ENCODE results near the gene PODN. TPM values are rescaled to one million over a fixed set of nuclear protein-coding genes. Genes with fewer than 3 reads are reported as not detected.
A peak's percentile ranks its signal among the peaks of the same experiment; 100 is the strongest.

PODN gene
- total RNA-seq, 1 experiment from 2014 or later: not detected

GRCh38 chr1:53114581-53115400, 52.8 kb downstream of the PODN start:
- no peak for DNase-seq (ENCODE audit: low read depth)

DNA sequence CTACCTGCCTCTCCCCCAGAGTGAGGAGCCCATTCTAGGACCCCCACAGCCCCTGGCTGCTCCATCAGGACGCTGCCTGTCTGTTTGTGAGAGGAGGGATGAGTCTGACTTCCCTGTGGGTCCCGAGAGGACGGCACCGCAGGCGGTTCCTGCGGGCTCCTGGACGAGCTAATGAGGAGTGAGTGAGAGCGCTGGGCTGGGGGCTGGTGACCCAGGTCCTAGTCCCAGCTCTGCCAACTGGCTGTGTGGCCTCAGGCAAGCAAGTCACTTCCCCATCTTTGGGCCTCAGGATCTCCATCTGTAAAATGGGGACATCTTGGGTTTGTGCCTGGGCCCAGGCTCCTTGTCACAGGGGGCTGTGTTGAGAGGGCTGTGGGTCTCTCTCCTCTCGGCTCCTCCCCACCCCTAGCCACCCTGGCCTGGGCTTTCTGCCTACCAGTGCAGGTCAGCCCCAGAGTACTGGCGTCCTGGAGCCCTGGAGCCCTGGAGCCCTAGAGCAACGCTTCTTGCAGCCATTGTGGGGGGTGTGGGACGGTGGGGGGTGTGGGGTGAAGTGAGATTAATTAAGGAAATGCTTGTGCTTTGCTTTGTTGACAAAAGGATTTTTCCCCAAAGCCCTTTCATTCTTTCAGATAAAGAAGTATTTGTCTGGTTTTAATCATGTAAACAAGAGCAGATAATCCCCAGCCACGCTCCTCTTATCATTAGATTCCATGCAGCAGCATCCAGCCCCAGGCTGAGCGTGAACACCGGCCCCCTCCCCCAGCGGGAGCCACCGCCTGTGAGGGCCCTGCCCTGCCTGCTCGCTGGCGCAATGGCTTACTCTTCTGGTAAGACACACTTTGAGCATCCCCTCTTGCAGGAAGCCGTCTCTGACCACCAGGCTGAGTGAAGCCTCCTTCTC, 53.6 kb downstream of the PODN start:
- DNase-seq (ENCODE audit: low read depth): no peak

DNA sequence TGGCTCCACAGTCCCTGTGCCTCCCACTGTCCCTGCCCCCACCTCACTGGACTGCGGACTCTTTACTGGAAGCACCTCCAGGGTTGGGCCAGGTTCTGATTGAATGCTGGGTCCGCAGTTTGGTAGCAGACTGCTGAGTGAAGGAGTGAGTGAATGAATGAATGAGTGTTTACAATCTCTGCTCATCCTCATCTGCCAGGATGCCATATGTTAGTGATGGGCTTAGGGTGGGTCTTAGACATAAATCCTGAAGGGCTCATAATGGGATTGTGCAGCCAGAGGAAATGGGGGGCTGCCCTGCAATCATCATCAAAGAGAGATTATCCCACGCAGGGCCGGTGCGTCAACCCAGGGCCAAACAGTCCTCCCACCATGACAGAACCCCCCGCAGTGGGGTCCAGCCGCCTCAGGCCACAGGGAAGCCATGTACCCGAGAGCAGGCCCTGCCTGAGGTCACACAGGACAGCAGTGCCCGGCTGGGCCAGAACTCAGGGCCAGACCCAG, 54.3 kb downstream of the PODN start:
- DNase-seq (ENCODE audit: low read depth): no peak

GRCh38 chr1:53116933-53117600, 55.1 kb downstream of the PODN start:
- no peak for DNase-seq (ENCODE audit: low read depth)

GRCh38 chr1:53117836-53118235, 55.8 kb downstream of the PODN start:
- no peak for DNase-seq (ENCODE audit: low read depth)

DNA sequence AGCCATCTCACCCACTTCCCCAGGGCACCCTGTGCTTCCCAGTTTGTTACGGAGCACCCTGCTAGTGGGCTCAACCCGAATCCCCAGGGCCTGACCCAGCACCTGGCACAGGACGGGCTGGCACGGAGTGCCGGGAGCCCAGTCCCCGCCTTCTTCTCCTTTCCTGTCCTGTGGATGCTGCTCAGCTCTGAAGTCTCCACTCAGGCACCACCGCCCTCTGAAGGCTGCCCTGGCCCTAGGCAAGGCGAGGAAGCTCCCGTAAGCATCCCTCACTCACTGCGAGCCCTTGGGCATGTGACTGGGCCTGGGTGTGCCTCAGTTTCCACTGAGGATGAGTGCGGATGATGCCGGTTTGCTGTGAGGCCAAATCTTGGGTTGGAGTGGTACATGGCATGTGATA, 58.6 kb downstream of the PODN start:
- no peak for DNase-seq (ENCODE audit: low read depth)

DNA sequence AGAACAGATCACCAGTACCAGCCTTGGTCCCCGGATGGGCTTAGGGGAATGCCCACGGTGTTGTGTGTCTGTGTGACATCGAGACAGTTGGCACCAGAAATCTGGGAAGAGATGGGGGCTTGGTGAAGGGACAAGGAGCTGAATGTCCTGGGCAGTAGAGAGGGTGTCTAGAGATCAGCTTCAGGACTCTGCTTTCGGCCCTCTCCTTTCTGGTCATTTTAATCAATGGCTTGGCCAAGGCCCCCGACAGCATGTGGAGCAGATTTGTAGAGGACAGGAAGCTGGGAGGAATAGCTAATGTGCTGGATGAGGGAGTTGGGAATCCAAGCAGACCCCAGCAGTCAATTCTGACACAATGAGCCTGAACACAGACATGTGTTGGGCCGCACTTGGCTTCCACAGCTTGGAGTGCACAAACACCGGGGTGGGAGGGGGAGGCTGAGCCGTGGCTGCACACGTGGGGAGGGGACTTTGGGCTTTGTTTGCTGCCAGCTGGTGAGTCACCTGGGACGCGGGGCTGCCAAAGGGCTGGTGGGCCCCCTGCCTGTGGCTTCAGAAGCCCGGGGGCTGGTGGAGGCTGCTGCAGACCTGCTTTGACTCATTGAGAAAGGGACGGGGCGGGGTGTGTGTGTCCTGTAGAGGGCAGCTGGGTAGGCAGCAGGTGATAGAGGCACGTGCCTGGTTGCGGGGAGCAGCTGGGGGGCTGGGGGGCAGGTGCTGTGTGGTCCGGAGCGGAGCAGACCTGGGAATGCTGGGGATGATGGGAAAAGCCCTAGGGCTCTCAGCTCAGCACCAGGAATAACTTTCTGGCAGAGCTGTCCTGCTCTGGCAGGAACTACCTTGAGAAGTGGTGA, 59.5 kb downstream of the PODN start:
- DNase-seq (ENCODE audit: low read depth): no peak

- no peak for DNase-seq (ENCODE audit: low read depth)
Measured at GRCh38 chr1:53122201-53122885, 60.3 kb downstream of the PODN start.

DNA sequence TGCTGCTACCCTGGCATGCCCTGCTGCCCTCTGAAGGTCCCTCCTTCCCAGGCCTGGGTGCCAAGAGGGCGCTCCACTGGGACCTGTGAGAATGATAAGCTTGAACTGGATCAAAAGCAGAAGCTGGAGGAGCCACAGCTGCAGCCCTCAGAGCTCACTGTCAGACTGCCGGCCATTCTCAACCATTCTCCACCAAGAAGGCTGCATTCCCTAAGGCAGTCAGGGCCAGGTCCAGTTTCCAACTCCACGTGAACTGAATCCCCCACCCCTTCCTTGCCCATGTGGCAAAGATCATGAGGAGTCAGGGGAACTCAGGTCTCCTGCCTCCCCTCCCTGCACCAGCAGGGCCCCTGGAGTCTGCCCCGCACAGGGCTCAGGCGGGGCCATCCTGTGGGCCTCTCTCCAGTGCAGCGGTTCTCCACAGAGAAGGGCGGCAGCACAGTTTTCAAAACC, 61.0 kb downstream of the PODN start:
- no peak for DNase-seq (ENCODE audit: low read depth)

GRCh38 chr1:53123453-53124140, 61.6 kb downstream of the PODN start:
- DNase-seq (ENCODE audit: low read depth): peak; percentile 12

GRCh38 chr1:53125122-53125521, 63.1 kb downstream of the PODN start:
- DNase-seq (ENCODE audit: low read depth): no peak

GRCh38 chr1:53125623-53126360, 63.8 kb downstream of the PODN start:
- DNase-seq (ENCODE audit: low read depth): no peak

DNA sequence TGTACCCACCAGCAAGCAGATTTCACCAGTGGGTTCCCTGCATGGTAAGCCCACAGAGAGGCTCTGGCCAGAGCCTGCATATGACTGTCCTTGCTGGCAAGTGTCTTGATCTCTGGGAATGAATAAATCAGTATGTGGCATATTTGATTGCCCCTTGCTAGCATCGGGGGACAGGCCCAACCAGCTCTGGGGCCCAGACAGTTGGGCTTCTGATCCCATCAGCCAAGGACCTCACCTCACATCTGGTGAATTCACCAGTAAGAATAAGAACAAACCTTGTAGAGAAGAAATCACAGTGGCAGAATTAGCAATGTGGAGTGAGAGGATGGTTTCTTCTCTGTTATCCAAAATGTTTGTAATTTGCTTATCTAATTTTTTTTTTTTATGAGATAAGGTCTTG, 64.5 kb downstream of the PODN start:
- no peak for DNase-seq (ENCODE audit: low read depth)

GRCh38 chr1:53127546-53127945, 65.5 kb downstream of the PODN start:
- peak; percentile 73 for DNase-seq (ENCODE audit: low read depth)

DNA sequence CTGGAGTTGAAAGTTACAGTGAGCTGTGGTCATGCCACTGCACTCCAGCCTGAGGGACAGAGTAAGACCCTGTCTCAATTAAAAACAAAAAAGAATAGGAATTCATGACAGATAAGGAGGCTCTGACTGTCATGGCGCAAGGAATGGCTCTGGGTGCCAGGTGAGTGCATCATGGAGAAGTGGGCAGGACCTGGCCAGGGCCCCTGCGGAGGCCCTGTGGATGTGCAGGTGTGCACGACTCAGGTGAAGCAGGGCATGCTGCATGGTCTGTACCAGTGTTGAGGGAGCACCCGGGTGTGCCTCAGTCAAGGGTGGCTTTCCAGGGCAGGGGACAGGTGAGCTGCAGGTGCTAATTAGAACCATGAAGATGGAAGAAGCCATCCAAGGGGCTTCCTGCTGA, 66.4 kb downstream of the PODN start:
- no peak for DNase-seq (ENCODE audit: low read depth)

DNA sequence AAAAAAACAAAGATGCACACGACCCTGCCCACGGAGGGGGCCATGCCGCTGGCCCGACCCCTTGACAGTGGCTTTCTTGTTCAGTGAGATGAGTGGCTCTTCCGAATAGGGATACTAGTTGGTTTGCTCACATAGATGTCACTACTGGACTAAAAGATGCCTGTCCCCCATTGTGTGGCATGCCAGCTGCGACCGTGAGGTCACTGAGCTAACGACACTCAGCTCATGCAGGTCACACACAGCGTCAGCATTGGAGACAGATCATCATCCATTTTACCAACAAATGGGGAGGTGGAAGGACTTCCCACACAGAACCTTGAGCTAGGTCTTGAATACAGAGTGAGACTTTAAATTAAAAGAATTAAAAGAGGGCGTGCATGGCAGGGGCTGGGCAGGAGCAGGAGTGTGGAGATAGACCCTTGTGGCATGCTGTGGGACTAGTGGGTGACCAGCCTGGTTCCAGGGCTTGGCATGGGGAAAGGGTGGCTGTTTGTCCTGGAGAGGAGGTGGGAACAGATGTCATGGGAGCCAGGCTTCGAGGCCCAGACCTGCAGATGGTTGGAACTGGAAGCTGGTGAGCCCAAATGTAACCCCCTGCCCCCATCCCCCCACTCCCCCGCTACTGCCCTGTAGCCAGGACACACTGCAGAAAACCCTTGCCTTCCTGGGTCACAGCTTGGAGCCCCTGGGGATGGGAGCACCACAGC, 68.0 kb downstream of the PODN start:
- no peak for DNase-seq (ENCODE audit: low read depth)

DNA sequence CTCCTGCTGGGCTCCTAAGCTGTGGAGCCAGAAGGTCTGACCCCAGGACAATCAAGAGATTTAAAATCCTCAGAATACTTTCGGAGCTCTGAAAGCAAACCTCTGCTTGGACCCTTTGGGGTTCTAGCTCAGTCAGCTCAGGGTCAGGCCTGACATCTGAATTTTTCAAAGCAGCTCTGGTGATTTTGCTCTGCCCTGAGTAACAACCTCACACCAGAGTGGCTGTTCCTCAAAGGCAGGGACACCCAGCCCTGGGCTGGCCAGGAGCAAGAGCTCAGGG, 68.5 kb downstream of the PODN start:
- DNase-seq (ENCODE audit: low read depth): no peak

GRCh38 chr1:53130878-53131589, 69.0 kb downstream of the PODN start:
- no peak for DNase-seq (ENCODE audit: low read depth)
